SU-DHL-6 (cell line): Measurements from ENCODE around the gene HELZ2.

Source experiments
- H2AFZ ChIP-seq: fragments of 200-600 bp; sonication (generic); 2 replicates; pipeline ENCODE4 v1.6.1; 2014; ENCODE audit warnings: low read depth, mild to moderate bottlenecking, moderate library complexity, mixed read lengths, antibody characterized with exemption, low read length; ENCODE audit not compliant: severe bottlenecking
- H3F3A ChIP-seq: fragments of 200-600 bp; shearing (Covaris generic); 2 replicates; pipeline ENCODE4 v1.6.0; 2016; ENCODE audit warnings: antibody characterized with exemption, mild to moderate bottlenecking; ENCODE audit not compliant: insufficient read depth
- H3K27ac ChIP-seq: fragments of 200-600 bp; sonication (generic); 2 replicates; pipeline ENCODE4 v1.5.1; 2016; ENCODE audit warnings: low read depth, mild to moderate bottlenecking, low read length, moderate library complexity, mixed read lengths
- H3K27me3 ChIP-seq: fragments of 200-600 bp; sonication (generic), shearing (Covaris generic); 2 replicates; pipeline ENCODE4 v1.6.0; 2014; ENCODE audit warnings: mild to moderate bottlenecking, low read length
- H3K36me3 ChIP-seq: fragments of 200-600 bp; sonication (generic); 2 replicates; pipeline ENCODE4 v1.6.1; 2014; ENCODE audit warnings: mild to moderate bottlenecking, low read length, mixed read lengths
- H3K4me2 ChIP-seq: fragments of 300-600, 200-600 bp; shearing (Covaris generic), sonication (generic); 2 replicates; pipeline ENCODE4 v1.6.0; 2014; ENCODE audit warnings: low read length, low read depth, mild to moderate bottlenecking; ENCODE audit not compliant: poor library complexity, severe bottlenecking
- H3K4me3 ChIP-seq: fragments of 200-600 bp; sonication (generic); 2 replicates; pipeline ENCODE4 v1.5.1; 2014; ENCODE audit warnings: antibody characterized with exemption, low read length, mild to moderate bottlenecking, mixed read lengths; ENCODE audit not compliant: insufficient read depth, poor library complexity, severe bottlenecking
- H3K79me2 ChIP-seq: fragments of 200-600 bp; sonication (generic); 2 replicates; pipeline ENCODE4 v1.6.1; 2014; ENCODE audit warnings: mild to moderate bottlenecking, low read length, moderate library complexity; ENCODE audit not compliant: insufficient read depth
- H3K9ac ChIP-seq: fragments of 200-600 bp; sonication (generic); 2 replicates; pipeline ENCODE4 v1.7.0; 2014; ENCODE audit warnings: mild to moderate bottlenecking, low read length
- H3K9me2 ChIP-seq: fragments of 200-600 bp; sonication (generic); replicated peaks from 2 replicates; pipeline ENCODE4 v1.6.1; 2014; ENCODE audit warnings: low read length; ENCODE audit not compliant: insufficient read depth
- H3K9me3 ChIP-seq: fragments of 200-600 bp; sonication (generic); 2 replicates; pipeline ENCODE4 v1.6.1; 2014; ENCODE audit warnings: low read length, mixed read lengths; ENCODE audit not compliant: insufficient read depth
- H4K20me1 ChIP-seq: fragments of 200-600 bp; sonication (generic); 2 replicates; pipeline ENCODE4 v1.6.1; 2014; ENCODE audit warnings: low read depth, mild to moderate bottlenecking, antibody characterized with exemption, low read length, moderate library complexity, mixed read lengths
- EZH2phosphoT487 ChIP-seq: fragments of 200-600 bp; sonication (generic), shearing (Covaris generic); conservative IDR thresholded peaks from 2 replicates; pipeline ENCODE4 v1.6.1; 2018; ENCODE audit warnings: mild to moderate bottlenecking, antibody characterized with exemption, low read length, moderate library complexity, mixed read lengths
- TF ChIP-seq, protein P1 (sequence below): fragments of 200-600 bp; sonication (generic); IDR thresholded peaks from one replicate; pipeline ENCODE4 v1.5.1; 2017; ENCODE audit warnings: antibody characterized with exemption, mild to moderate bottlenecking, low read length, moderate library complexity; ENCODE audit not compliant: insufficient read depth, poor library complexity, severe bottlenecking

HELZ2 gene

DNA sequence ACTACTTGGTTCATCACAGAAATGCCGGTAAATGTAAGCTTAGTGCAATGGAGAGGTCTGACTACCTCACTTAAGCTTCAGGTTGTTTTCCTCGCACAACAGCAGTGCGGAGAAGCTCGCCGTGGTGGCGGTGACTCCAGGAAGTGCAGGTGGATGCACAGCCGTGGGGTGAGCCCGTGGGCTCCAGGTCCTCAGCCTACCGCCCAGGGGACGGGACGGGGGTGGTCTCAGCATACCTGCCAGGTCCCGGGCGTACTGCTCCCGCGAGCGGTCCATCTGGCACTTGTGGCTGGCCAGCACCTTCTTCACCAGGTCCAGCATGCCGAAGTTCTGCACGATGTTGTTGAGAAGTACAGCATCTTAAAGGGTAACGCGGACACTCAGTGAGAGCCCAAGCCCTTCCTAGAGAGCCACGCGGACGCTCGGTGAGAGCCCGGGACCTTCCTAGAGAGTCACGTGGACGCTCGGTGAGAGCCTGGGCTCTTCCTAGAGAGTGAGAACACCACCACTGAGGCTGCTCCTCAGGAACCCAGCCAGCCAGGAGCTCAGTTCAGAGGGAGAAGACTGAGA, 17.8 kb upstream of the HELZ2 start:
- Histone ChIP-seq H3K27me3 (no peaks in the 10 kb centered on the region), H3K9me3 (no peaks in the 10 kb centered on the region), H3K4me2 (no peak overlapping the region), H4K20me1 (no peaks in the 10 kb centered on the region), H2AFZ (no peak overlapping the region), H3F3A (no peaks in the 10 kb centered on the region), H3K36me3 (no peaks in the 10 kb centered on the region), H3K79me2 (no peaks in the 10 kb centered on the region), H3K4me3 (no peak overlapping the region), H3K9ac (no peak overlapping the region), H3K27ac (no peak overlapping the region), H3K9me2 (no peaks in the 10 kb centered on the region)
- no peak for TF ChIP-seq EZH2phosphoT487
- TF ChIP-seq, protein P1, sequence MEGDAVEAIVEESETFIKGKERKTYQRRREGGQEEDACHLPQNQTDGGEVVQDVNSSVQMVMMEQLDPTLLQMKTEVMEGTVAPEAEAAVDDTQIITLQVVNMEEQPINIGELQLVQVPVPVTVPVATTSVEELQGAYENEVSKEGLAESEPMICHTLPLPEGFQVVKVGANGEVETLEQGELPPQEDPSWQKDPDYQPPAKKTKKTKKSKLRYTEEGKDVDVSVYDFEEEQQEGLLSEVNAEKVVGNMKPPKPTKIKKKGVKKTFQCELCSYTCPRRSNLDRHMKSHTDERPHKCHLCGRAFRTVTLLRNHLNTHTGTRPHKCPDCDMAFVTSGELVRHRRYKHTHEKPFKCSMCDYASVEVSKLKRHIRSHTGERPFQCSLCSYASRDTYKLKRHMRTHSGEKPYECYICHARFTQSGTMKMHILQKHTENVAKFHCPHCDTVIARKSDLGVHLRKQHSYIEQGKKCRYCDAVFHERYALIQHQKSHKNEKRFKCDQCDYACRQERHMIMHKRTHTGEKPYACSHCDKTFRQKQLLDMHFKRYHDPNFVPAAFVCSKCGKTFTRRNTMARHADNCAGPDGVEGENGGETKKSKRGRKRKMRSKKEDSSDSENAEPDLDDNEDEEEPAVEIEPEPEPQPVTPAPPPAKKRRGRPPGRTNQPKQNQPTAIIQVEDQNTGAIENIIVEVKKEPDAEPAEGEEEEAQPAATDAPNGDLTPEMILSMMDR, result no peak

DNA sequence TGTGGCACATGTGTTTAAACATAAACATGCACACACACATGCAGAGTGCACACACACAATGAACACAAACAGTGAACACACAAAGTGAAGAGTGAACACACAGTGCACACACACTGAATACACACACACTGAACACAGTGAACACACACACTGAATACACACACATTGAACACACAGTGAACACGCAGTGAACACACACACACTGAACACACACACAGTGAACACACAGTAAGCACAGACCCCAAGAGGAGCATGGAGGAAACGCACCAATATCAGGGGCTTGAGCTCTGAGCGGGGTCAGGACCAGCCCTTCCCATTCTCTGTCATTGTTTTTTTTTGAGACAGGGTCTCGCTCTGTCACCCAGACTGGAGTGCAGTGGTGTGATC, 17.1 kb upstream of the HELZ2 start:
- H3K27ac ChIP-seq, result no peak overlapping the region
- no peak overlapping the region for H2AFZ ChIP-seq
- H3F3A ChIP-seq, result no peaks in the 10 kb centered on the region
- H3K79me2 ChIP-seq, result no peaks in the 10 kb centered on the region
- no peaks in the 10 kb centered on the region for H3K36me3 ChIP-seq
- H3K9ac ChIP-seq, result no peak overlapping the region
- H3K4me3 ChIP-seq, result no peak overlapping the region
- no peaks in the 10 kb centered on the region for H3K9me2 ChIP-seq
- no peak overlapping the region for H3K4me2 ChIP-seq
- no peaks in the 10 kb centered on the region for H4K20me1 ChIP-seq
- TF ChIP-seq EZH2phosphoT487, result no peak
- TF ChIP-seq, protein P1, result no peak
- no peaks in the 10 kb centered on the region for H3K9me3 ChIP-seq
- H3K27me3 ChIP-seq, result no peaks in the 10 kb centered on the region

DNA sequence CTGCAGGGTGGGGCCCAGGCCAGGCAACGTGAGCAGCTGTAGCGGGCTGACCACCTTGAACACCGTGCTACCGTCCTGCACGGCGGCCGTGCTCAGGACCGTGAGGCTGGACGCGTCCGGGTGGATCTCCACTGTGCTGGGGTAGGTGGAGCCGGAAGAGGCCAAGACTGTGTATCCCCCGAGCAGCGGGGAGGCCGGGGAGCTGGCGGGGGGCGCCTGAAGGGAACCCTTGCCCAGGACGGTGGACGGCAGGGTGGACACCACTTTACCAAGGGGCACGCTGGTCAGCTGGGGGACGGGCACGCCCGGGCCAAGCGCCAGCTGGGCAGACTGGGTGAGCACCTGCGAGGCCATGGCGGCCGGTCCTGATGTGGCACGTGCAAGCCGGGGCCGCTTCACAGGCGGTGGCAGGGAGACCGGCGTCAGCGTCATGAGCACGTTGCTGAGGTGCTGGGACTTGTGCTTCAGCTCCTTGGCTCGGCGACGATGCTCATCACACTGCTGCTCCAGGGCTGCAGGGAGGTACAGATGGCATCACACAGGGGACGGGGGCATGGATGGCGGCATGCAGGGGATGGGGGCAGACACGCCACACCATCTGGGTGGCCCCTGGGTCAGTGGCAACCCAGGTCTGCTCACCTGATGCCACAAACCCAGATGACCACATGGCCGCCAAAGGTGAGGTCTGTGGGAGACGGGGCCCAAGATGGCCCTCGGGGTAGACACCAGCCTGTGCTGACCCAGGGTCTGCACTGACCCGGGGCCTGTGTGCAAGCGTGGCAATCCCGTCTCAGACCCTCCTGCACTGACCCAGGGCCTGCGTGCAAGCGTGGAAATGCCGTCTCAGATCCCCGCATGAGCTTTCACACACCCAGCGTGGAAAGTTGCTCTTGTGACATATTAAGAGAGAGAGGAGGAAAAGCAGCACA, 16.4 kb upstream of the HELZ2 start:
- no peak overlapping the region for H3K9ac ChIP-seq
- no peaks in the 10 kb centered on the region for H3K36me3 ChIP-seq
- no peaks in the 10 kb centered on the region for H3K9me3 ChIP-seq
- no peaks in the 10 kb centered on the region for H4K20me1 ChIP-seq
- no peak overlapping the region for H3K4me2 ChIP-seq
- H3K27ac ChIP-seq, result no peak overlapping the region
- H3F3A ChIP-seq, result no peaks in the 10 kb centered on the region
- H3K9me2 ChIP-seq, result no peaks in the 10 kb centered on the region
- H2AFZ ChIP-seq, result no peak overlapping the region
- no peak overlapping the region for H3K4me3 ChIP-seq
- no peaks in the 10 kb centered on the region for H3K27me3 ChIP-seq
- no peaks in the 10 kb centered on the region for H3K79me2 ChIP-seq
- TF ChIP-seq, protein P1, result no peak
- TF ChIP-seq EZH2phosphoT487, result no peak
